ENCODE data around the gene KCNA2. TPM values are rescaled to one million over a fixed set of nuclear protein-coding genes. Genes with fewer than 3 reads are reported as not detected.

The KCNA2 gene
- polyA plus RNA-seq, 1 of the 3 experiments (the other 2 are of a cell fraction): not detected

- Histone ChIP-seq H3K9me2 (0 out of 2 replicates have a peak, but pooled peaks cover 4% of the 10 kb centered on the region), H3F3A (replicated peaks; ENCODE audit: insufficient read depth) (no peaks in the 10 kb centered on the region), H3K4me2 (no peak overlapping the region), H3K27me3 (ENCODE audit: insufficient read depth) (no peaks in the 10 kb centered on the region; the same call in 1 of the 2 replicates), H3K4me3 (ENCODE audit: low read depth in 2 of 2, low read length in 1 of 2) (no peak overlapping the region), H3K79me2 (ENCODE audit: insufficient read depth) (no peaks in the 10 kb centered on the region), H2AFZ (ENCODE audit: low read depth) (no peak overlapping the region), H3K9me3 (no peaks in the 10 kb centered on the region), H4K20me1 (ENCODE audit: insufficient read depth) (no peaks in the 10 kb centered on the region), H3K9ac (no peak overlapping the region), H3K36me3 (replicated peaks in 1 of 2; ENCODE audit: control insufficient read depth in 1 of 2, insufficient read depth in 2 of 2, low read length in 1 of 2) (no peaks in the 10 kb centered on the region), H3K4me1 (ENCODE audit: control insufficient read depth in 1 of 2, insufficient read depth in 2 of 2, low read depth in 1 of 2, low read length in 1 of 2) (no peaks in the 10 kb centered on the region), H3K27ac (ENCODE audit: low read depth in 2 of 2, low read length in 1 of 2) (no peak overlapping the region)
- TF ChIP-seq CTCF (IDR thresholded peaks at IDR 0.05) (no peak), GATA2 (CRISPR knock-in tag; IDR thresholded peaks at IDR 0.05) (no peak), USF1 (IDR thresholded peaks at IDR 0.05; ENCODE audit: borderline replicate concordance, low read depth) (no peak), TAF1 (IDR thresholded peaks at IDR 0.05; ENCODE audit: borderline replicate concordance, low read depth, low read length) (no peak), EZH2phosphoT487 (IDR thresholded peaks at IDR 0.05; ENCODE audit: borderline replicate concordance, low read depth) (no peak), MAX (IDR thresholded peaks at IDR 0.05; ENCODE audit: low read depth) (no peak)
- POLR2A ChIA-PET: no interaction called here
- CTCF ChIA-PET: interaction anchor here (2.3 to 5.7 kb wide), 2 partner anchors 21 to 43 kb away, joined by 9 to 38 read pairs; no protein-coding TSS in a partner anchor
- no peak for DNase-seq
These were observed 29.7 kb downstream of the KCNA2 start for GRCh38 chr1:110576441-110576840.

GRCh38 chr1:110573314-110573713 lies 32.8 kb downstream of the KCNA2 start:
- H3K79me2 ChIP-seq (ENCODE audit: insufficient read depth): no peaks in the 10 kb centered on the region
- H3K27ac ChIP-seq (ENCODE audit: low read depth in 2 of 2, low read length in 1 of 2): no peak overlapping the region
- WGBS (ENCODE audit: low lambda C conversion rate): 69% methylated on average over 1 of the region's 1 CpG
- H3K4me1 ChIP-seq (ENCODE audit: control insufficient read depth in 1 of 2, insufficient read depth in 2 of 2, low read depth in 1 of 2, low read length in 1 of 2): no peaks in the 10 kb centered on the region
- no peak overlapping the region for H3K4me2 ChIP-seq
- H3K9me2 ChIP-seq: 0 out of 2 replicates have a peak, but pooled peaks cover 4% of the 10 kb centered on the region
- no peaks in the 10 kb centered on the region for H4K20me1 ChIP-seq (ENCODE audit: insufficient read depth)
- no peaks in the 10 kb centered on the region for H3K9me3 ChIP-seq
- no peak for DNase-seq
- H3K4me3 ChIP-seq (ENCODE audit: low read depth in 2 of 2, low read length in 1 of 2): no peak overlapping the region
- CTCF ChIA-PET: interaction anchor here (0.9 to 5.7 kb wide), 6 partner anchors 11 to 77 kb away, joined by 3 to 38 read pairs (median 6); no protein-coding TSS in a partner anchor
- no peaks in the 10 kb centered on the region for H3F3A ChIP-seq (replicated peaks; ENCODE audit: insufficient read depth)
- no peaks in the 10 kb centered on the region; the same call in 1 of the 2 replicates for H3K27me3 ChIP-seq (ENCODE audit: insufficient read depth)
- H3K36me3 ChIP-seq (replicated peaks in 1 of 2; ENCODE audit: control insufficient read depth in 1 of 2, insufficient read depth in 2 of 2, low read length in 1 of 2): no peaks in the 10 kb centered on the region
- H3K9ac ChIP-seq: no peak overlapping the region
- POLR2A ChIA-PET: no interaction called here
- H2AFZ ChIP-seq (ENCODE audit: low read depth): no peak overlapping the region
- no peak for TF ChIP-seq PBX3 (IDR thresholded peaks at IDR 0.05)
- TF ChIP-seq FOXJ3 (CRISPR knock-in tag; IDR thresholded peaks at IDR 0.05): no peak
- TF ChIP-seq CTCF (IDR thresholded peaks at IDR 0.05): no peak
- TF ChIP-seq SIN3A (IDR thresholded peaks at IDR 0.05; ENCODE audit: borderline replicate concordance, low read depth, low read length): no peak
- TF ChIP-seq ELF1 (IDR thresholded peaks at IDR 0.05): no peak
- no peak for TF ChIP-seq RCOR1 (IDR thresholded peaks at IDR 0.05; ENCODE audit: low read length)
- no peak for TF ChIP-seq USF1 (IDR thresholded peaks at IDR 0.05; ENCODE audit: borderline replicate concordance, low read depth)
- TF ChIP-seq MXI1 (IDR thresholded peaks at IDR 0.05; ENCODE audit: low read depth, low read length): no peak
- no peak for TF ChIP-seq TAF1 (IDR thresholded peaks at IDR 0.05; ENCODE audit: borderline replicate concordance, low read depth, low read length)
- TF ChIP-seq USF2 (IDR thresholded peaks at IDR 0.05; ENCODE audit: borderline replicate concordance, low read depth, low read length): no peak
- TF ChIP-seq GATA2 (CRISPR knock-in tag; IDR thresholded peaks at IDR 0.05): no peak
- TF ChIP-seq FOXM1 (IDR thresholded peaks at IDR 0.05; ENCODE audit: low read depth): no peak
- no peak for TF ChIP-seq POLR2AphosphoS5 (IDR thresholded peaks at IDR 0.05; ENCODE audit: low read depth, low read length)
- TF ChIP-seq MEF2A (IDR thresholded peaks at IDR 0.05; ENCODE audit: borderline replicate concordance, low read depth): no peak
- no peak for TF ChIP-seq FOSL2 (IDR thresholded peaks at IDR 0.05; ENCODE audit: borderline replicate concordance, low read depth)
- TF ChIP-seq NRF1 (IDR thresholded peaks at IDR 0.05; ENCODE audit: low read depth, low read length): no peak
- TF ChIP-seq GABPA (IDR thresholded peaks at IDR 0.05; ENCODE audit: low read depth): no peak
- TF ChIP-seq NFIC (IDR thresholded peaks at IDR 0.05; ENCODE audit: borderline replicate concordance): no peak

Data from SK-N-SH (cell line).